GM19328 (cell line): ENCODE measurements around the gene BORA.
"Not testable (repeated sequence)": the region's sequence is repeated elsewhere in the genome, so short reads cannot be mapped to it uniquely, and the experiment has no call there.

Experiments used
- ATAC-seq: cut with Tn5 transposase; IDR thresholded peaks from one replicate; pipeline ENCODE4 v1.9.1; 2021; ENCODE audit warnings: mild to moderate bottlenecking, moderate library complexity; ENCODE audit not compliant: unreplicated experiment

Gene BORA

DNA sequence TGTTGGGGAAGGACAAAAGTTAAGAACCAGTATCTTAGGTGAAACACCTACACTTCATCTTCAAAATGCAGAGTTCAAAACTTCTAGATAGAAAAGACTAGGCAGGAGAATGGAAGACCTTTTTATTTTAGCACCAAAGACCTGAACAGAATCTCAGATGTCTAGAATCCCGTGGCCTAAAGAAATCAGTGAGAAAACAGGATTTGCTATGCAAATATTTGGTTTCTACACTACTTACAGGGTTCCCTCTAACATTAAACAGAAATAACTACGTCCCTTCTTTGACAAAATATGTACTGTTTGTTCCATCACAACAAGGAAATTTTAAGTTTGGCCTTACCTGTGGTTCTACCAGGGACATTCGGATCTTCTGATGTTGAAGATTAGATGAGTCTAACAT, 32.5 kb downstream of the BORA start:
- ATAC-seq: no peak

DNA sequence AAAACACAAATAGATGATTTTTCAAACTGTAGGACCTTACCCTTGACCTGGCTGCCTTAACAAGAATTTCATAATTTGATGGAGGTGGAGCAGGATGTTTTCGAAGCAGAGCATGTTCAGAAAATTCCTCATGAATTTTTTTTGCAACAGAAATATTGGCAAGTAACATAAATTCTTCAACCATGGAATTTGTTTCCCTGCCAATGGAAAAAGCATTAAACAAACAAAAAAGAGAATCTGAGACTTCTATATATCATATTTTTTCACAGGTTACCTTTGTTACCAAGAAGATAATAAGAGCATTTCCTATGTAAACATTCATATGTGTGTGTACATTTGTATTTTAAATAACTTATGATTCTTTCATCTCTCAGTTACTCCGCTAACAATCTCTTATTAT, 35.7 kb downstream of the BORA start:
- no peak for ATAC-seq

DNA sequence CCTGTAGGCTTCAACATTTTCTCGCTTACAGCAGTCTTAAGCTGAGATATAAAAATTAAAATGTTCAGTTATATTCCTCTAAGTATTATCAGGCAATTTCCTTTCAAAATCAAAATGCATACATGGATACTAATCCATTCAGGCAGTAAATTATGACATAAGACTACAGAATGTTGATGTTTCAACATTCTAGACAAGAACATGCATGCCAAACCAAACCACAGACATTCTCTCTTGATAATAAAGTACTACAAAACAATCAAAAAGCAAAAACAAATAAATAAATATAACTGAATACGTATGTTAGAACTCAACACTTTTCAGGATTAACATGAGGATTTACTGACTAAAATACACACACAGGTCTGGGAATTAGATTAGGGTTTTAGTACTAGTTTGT, 46.3 kb downstream of the BORA start:
- no peak for ATAC-seq

GRCh38 chr13:72781451-72782439, 54.0 kb downstream of the BORA start, which contains the start of the genes DIS3 and PIBF1:
DIS3 (minus strand) TSS chr13:72781900; CDS start chr13:72781832, 68 bp downstream.
PIBF1 (plus strand) TSS chr13:72782133; CDS start chr13:72783470, 1,337 bp downstream.
- ATAC-seq: peak; percentile 97

DNA sequence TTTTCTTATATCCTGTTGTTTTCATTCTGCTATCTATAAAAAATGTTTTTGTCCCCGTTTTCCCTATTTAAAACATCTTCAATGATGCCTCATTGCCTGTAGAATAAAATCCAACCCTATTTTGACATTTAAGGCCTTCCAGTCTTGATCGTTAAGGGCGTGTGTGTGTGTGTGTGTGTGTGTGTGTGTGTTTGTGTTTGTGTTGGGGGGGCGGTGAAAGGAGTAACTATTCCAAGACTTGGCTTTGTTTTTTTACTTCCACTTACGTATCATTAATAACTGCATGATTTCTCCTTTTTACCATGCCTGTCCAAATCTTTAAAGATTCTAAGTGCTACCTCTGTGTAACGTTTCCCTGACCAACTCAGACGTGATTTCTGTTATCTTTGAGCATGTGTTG, 55.0 kb downstream of the BORA start:
- no peak for ATAC-seq

- ATAC-seq: not testable (repeated sequence)
Measured at GRCh38 chr13:72784679-72785078, 57.0 kb downstream of the BORA start.

DNA sequence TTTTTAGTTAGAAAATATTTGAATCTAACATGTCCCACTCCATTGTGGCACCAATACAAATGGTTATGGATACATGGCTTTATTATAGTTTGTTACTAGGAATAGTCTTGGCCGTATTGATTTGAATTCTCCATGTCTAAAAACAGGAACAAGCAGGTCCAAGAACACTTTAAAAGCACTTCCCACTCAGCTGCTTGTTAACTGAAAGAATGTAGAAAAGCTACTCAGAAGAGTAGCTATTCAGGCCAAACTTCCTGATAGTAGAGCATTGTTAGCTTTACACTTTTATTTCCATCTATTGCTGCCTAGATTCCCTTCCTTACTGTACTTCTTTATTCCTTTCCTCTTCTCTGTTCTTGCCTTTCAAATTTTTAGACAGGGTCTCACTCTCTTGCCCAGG, 61.1 kb downstream of the BORA start:
- no peak for ATAC-seq

DNA sequence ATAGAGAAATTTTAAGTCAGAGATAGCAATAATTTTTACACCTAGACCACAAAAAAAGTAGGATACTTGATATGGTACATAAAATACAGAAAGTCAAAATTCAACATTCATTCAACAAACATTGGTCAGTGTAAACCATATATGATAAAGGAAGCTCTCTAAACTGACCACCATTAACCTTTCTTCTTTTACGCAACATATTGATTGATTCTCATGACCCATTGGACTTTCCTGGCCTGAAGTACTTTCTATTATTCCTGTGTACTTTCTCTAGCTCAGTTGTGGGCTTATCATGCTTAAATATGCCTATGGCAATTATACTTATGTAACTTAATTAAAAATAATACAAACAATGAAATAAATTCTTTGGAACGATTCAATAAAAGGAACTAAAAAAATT, 64.9 kb downstream of the BORA start:
- no peak for ATAC-seq

DNA sequence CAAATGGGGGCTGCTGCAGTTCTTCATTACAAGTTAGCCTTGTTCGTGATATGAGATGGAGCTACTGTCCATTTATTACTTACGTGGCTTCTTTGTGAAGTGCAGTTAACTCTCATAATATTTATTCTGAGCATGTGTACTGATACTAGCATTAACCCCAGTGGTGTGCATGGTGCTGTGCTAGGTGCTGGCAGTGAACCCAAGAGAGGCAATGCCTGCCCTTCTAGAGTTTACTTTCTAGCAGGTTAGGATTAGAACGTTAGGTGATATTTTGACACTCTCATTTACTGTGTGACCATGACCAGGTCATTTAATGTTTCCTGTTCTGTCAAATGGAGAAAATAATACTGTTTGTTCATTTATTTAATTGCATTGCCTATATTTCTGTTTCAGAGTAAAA, 71.1 kb downstream of the BORA start:
- no peak for ATAC-seq

DNA sequence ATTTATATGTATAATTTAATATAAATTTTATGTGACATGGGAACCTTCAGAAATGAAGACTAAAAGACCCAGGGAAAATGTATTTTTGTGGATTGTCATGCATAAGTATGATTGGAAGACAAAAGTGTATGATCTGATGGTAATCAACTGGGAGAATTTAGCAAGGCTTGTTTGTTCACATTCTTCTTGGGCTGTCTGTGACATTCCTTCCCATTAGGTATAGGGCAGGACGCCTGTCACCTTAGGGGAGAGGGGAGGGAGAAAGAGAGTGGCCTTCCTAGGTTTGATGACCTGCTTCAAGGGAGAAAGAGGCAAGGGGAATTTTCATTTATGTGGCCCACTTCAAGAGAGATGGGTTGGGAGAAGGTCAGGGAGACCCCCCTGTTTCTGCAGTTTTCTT, 76.6 kb downstream of the BORA start:
- no peak for ATAC-seq
